Osteocyte (in vitro differentiated cells): ENCODE measurements around the gene MIA2. TPM values are rescaled to one million over a fixed set of nuclear protein-coding genes. Genes with fewer than 3 reads are reported as not detected.

Experiments
- DNase-seq: peaks from one replicate; pipeline ENCODE4 v3.0.0; 2021; ENCODE audit warnings: mixed read lengths; ENCODE audit not compliant: unreplicated experiment; ENCODE audit errors: extremely low spot score
- H3K27ac Mint-ChIP-seq: one replicate; pipeline ENCODE4 v1.8.0; 2021; ENCODE audit warnings: mild to moderate bottlenecking, mixed read lengths; ENCODE audit not compliant: unreplicated experiment
- H3K27me3 Mint-ChIP-seq: one replicate; pipeline ENCODE4 v1.8.0; 2021; ENCODE audit warnings: mixed read lengths; ENCODE audit not compliant: unreplicated experiment
- H3K36me3 Mint-ChIP-seq: one replicate; pipeline ENCODE4 v1.8.0; 2021; ENCODE audit warnings: mixed read lengths; ENCODE audit not compliant: unreplicated experiment
- H3K4me1 Mint-ChIP-seq: one replicate; pipeline ENCODE4 v1.8.0; 2021; ENCODE audit warnings: mixed read lengths; ENCODE audit not compliant: unreplicated experiment
- H3K4me3 Mint-ChIP-seq: one replicate; pipeline ENCODE4 v1.8.0; 2021; ENCODE audit warnings: mild to moderate bottlenecking, moderate library complexity, mixed read lengths; ENCODE audit not compliant: unreplicated experiment
- H3K9me3 Mint-ChIP-seq: one replicate; pipeline ENCODE4 v1.8.0; 2021; ENCODE audit warnings: mixed read lengths; ENCODE audit not compliant: unreplicated experiment
- total RNA-seq: library from RNA; stranded (reverse); gene quantifications from 2 replicates; pipeline ENCODE4 v1.2.1, GENCODE V29; 2021
- TF ChIP-seq, protein P1 (sequence below): fragments of 200-600 bp; sonication (generic); IDR thresholded peaks from 2 replicates; pipeline ENCODE4 v1.5.0; 2021; ENCODE audit warnings: antibody characterized with exemption, mild to moderate bottlenecking, moderate library complexity

Gene MIA2
- total RNA-seq, 1 donor from 2014 or later = 22.5 TPM

DNA sequence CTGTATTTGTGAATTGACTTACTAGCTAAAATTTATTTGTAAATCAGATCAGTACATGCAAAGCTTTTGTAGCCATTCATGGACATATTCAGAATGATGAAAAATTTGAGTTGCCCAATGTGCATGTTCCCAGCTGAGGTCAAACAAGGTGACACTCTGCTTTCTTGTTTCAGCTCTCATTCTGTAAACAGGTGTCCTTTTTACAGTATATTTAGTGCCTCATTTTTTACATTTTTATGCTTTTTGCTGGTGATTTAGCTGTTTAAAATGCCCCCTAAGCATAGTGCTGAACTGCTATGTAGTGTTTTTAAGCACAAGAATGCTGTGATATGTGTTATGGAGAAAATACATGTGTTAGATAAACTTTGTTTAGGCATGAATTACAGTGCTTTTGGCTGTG lies 76.3 kb downstream of the MIA2 start:
- DNase-seq = no peak
- no peak overlapping the region for H3K4me3 Mint-ChIP-seq
- TF ChIP-seq, protein P1, sequence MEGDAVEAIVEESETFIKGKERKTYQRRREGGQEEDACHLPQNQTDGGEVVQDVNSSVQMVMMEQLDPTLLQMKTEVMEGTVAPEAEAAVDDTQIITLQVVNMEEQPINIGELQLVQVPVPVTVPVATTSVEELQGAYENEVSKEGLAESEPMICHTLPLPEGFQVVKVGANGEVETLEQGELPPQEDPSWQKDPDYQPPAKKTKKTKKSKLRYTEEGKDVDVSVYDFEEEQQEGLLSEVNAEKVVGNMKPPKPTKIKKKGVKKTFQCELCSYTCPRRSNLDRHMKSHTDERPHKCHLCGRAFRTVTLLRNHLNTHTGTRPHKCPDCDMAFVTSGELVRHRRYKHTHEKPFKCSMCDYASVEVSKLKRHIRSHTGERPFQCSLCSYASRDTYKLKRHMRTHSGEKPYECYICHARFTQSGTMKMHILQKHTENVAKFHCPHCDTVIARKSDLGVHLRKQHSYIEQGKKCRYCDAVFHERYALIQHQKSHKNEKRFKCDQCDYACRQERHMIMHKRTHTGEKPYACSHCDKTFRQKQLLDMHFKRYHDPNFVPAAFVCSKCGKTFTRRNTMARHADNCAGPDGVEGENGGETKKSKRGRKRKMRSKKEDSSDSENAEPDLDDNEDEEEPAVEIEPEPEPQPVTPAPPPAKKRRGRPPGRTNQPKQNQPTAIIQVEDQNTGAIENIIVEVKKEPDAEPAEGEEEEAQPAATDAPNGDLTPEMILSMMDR = no peak
- H3K36me3 Mint-ChIP-seq = peaks cover 23% of the 10 kb centered on the region
- H3K9me3 Mint-ChIP-seq = no peaks in the 10 kb centered on the region
- no peaks in the 10 kb centered on the region for H3K4me1 Mint-ChIP-seq
- H3K27ac Mint-ChIP-seq = no peak overlapping the region
- no peaks in the 10 kb centered on the region for H3K27me3 Mint-ChIP-seq

DNA sequence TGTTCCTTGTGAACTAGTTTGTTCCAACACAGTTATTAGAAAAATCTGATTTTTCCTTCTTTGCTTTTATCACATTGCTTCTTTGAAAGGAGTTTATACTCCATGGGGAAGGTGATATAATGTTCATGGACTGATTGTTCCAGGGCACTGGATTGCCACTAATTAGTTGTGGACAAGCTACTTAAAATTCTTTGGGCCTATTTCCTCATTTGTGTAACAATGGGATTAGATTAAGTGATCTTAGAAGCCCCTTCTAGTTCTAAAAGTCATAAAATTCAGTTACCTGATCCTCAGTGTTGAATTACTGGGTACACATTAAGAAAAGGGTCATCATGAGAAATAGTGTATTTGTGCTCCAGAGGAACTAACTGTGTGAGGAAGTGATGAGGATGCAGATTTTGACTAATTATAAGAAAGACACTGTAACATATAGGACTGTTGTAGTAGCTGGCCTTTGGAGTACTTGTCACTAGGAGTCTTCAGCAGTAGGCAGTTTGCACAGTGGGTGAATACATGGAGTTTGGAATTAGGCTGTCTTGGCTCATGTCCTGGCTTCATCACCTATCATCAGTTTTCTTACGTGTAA lies 82.2 kb downstream of the MIA2 start:
- Mint-ChIP-seq H3K4me3 (no peak overlapping the region), H3K27me3 (no peaks in the 10 kb centered on the region), H3K36me3 (peaks cover 28% of the 10 kb centered on the region), H3K9me3 (no peaks in the 10 kb centered on the region), H3K27ac (no peak overlapping the region), H3K4me1 (no peaks in the 10 kb centered on the region)
- no peak for DNase-seq
- TF ChIP-seq, protein P1 = no peak

DNA sequence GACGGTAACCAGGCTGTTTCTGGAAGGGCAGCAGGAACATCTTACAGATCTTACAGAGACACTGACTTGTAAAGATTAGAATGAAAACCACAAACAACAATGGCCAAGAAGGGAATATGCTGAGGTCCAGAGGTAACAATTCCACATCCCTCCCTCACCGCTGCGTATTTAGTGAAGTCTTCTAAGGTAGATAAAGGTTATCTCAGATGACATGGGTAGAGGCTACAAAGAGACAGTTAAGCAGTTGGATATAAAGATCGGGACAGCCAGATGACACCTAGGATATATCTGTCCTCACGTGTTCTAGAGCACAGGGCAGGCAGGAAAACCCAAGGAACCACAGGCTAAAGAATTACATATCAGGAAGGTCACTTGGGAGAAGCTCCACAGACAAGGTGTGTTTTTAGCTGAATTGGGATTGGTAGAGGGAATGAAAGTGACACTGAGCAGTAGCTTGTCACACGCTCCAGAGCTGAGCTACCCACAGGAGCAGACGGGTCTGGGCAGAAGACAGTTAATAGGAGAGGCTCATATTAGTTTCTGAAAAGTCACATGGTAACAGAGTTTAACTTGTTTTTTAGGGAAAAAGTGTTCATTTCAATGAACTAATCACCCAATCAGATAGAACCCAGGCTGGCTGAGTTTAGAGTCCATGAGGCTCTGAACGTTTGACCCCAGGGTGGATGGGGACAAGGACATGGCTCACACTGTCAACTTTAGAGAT lies 83.3 kb downstream of the MIA2 start:
- H3K4me1 Mint-ChIP-seq = no peaks in the 10 kb centered on the region
- no peak overlapping the region for H3K27ac Mint-ChIP-seq
- peaks cover 28% of the 10 kb centered on the region for H3K36me3 Mint-ChIP-seq
- no peaks in the 10 kb centered on the region for H3K9me3 Mint-ChIP-seq
- no peaks in the 10 kb centered on the region for H3K27me3 Mint-ChIP-seq
- TF ChIP-seq, protein P1 = no peak
- H3K4me3 Mint-ChIP-seq = no peak overlapping the region
- no peak for DNase-seq

DNA sequence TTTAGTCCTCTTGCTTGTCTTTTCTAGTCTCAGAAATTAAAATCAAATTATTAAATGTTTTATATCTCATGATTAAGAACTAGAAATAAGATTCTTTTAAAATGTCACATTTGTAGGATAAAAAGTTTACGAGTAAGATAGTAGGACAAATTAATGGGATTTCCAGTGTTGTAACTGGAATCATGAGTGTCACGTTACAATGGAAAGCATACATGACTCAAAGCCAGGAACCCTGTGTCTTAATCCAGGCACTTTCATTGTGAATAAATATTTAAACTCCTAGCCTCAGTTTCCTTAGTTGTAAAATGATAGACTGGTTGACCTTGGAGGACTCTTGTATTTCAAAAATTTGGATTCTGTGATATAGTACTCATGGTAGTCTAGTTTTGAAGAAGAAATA lies 84.9 kb downstream of the MIA2 start:
- Mint-ChIP-seq H3K27me3 (no peaks in the 10 kb centered on the region), H3K36me3 (peaks cover 26% of the 10 kb centered on the region), H3K4me3 (no peak overlapping the region), H3K9me3 (no peaks in the 10 kb centered on the region), H3K4me1 (no peaks in the 10 kb centered on the region), H3K27ac (no peak overlapping the region)
- DNase-seq = no peak
- TF ChIP-seq, protein P1 = no peak

DNA sequence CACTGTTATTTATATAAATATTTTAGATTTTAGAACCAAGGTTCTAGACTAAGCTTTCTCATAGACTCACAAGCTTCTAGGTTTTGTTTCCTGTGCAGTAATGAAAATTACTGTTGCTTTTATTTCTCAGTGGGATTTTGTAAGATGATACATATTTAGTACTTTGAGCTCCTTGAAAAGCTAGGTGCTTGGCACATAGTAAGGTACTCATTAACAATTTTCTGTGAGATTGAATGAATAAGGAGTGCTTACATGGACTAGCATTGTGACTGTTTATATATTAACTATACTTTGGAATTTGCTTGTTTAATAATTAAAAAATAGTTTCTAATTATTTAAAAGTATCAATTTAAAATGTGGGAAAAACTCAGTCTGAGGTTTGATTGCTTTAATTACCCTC lies 85.7 kb downstream of the MIA2 start:
- H3K36me3 Mint-ChIP-seq = peaks cover 28% of the 10 kb centered on the region
- H3K9me3 Mint-ChIP-seq = no peaks in the 10 kb centered on the region
- H3K4me3 Mint-ChIP-seq = no peak overlapping the region
- no peaks in the 10 kb centered on the region for H3K4me1 Mint-ChIP-seq
- H3K27me3 Mint-ChIP-seq = no peaks in the 10 kb centered on the region
- H3K27ac Mint-ChIP-seq = no peak overlapping the region
- no peak for DNase-seq
- TF ChIP-seq, protein P1 = no peak
